Colonic mucosa (tissue), 4 donors: ENCODE results near the gene C3. TPM values are rescaled to one million over a fixed set of nuclear protein-coding genes. Genes with fewer than 3 reads are reported as not detected.
"Not testable (repeated sequence)": the region's sequence is repeated elsewhere in the genome, so short reads cannot be mapped to it uniquely, and the experiment has no call there.

ENCODE experiments used
- DNase-seq: peaks from one replicate; pipeline ENCODE4 v3.0.0-alpha.2; 2020
- H3K27ac ChIP-seq: fragments of 200-600 bp; one replicate; pipeline ENCODE4 v1.8.0; 2021
- H3K27me3 ChIP-seq: fragments of 200-600 bp; one replicate; pipeline ENCODE4 v1.8.0; 2021
- H3K36me3 ChIP-seq: fragments of 200-600 bp; one replicate; pipeline ENCODE4 v1.8.0; 2021
- H3K4me1 ChIP-seq: fragments of 200-600 bp; one replicate; pipeline ENCODE4 v1.8.0; 2021; ENCODE audit warnings: mild to moderate bottlenecking
- H3K4me3 ChIP-seq: fragments of 200-600 bp; one replicate; pipeline ENCODE4 v1.8.0; 2021
- H3K9ac ChIP-seq, 2 donors: one replicate each; pipeline ENCODE4 v1.7.0; 2013; ENCODE audit warnings: control low read depth in 2 of 2, low read depth in 2 of 2, low read length in 2 of 2
- H3K9me3 ChIP-seq: fragments of 200-600 bp; one replicate; pipeline ENCODE4 v1.8.0; 2021
- intact Hi-C: fragments of 100-400 bp; cut with DNase I; formaldehyde crosslinking; loops from one replicate; pipeline ENCODE4 v1.14.1; 2022
- total RNA-seq, 2 donors: library from RNA; stranded (reverse); fragmentation: NEBNext Ultra II Directional in 1 of 2; extraction: Animal tissue kit (Norgen Biotek cat#: 25700) in 1 of 2; gene quantifications; one replicate each; pipeline ENCODE4 v1.2.1, GENCODE V29; 2021
- TF ChIP-seq, protein P1 (sequence below): fragments of 200-600 bp; IDR thresholded peaks from one replicate; pipeline ENCODE4 v1.8.0; 2022; ENCODE audit warnings: antibody characterized with exemption, mild to moderate bottlenecking
- donor health status: healthy.
- donor health status: DM: no; HTN: no; CAD: no.
- donor health status: DM: no; HTN: no; CAD: no.

Gene C3
- total RNA-seq, 2 donors from 2014 or later: 28.2 to 83.9 TPM

GRCh38 chr19:6712231-6712630 lies 8.2 kb downstream of the C3 start:
- Histone ChIP-seq H3K36me3 (no peaks in the 10 kb centered on the region), H3K9ac (no peak overlapping the region), H3K4me3 (no peak overlapping the region), H3K4me1 (no peaks in the 10 kb centered on the region), H3K27me3 (no peaks in the 10 kb centered on the region), H3K27ac (no peak overlapping the region), H3K9me3 (no peaks in the 10 kb centered on the region)
- DNase-seq: no peak
- TF ChIP-seq, protein P1, sequence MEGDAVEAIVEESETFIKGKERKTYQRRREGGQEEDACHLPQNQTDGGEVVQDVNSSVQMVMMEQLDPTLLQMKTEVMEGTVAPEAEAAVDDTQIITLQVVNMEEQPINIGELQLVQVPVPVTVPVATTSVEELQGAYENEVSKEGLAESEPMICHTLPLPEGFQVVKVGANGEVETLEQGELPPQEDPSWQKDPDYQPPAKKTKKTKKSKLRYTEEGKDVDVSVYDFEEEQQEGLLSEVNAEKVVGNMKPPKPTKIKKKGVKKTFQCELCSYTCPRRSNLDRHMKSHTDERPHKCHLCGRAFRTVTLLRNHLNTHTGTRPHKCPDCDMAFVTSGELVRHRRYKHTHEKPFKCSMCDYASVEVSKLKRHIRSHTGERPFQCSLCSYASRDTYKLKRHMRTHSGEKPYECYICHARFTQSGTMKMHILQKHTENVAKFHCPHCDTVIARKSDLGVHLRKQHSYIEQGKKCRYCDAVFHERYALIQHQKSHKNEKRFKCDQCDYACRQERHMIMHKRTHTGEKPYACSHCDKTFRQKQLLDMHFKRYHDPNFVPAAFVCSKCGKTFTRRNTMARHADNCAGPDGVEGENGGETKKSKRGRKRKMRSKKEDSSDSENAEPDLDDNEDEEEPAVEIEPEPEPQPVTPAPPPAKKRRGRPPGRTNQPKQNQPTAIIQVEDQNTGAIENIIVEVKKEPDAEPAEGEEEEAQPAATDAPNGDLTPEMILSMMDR: no peak
- intact Hi-C loops: no loop called here

DNA sequence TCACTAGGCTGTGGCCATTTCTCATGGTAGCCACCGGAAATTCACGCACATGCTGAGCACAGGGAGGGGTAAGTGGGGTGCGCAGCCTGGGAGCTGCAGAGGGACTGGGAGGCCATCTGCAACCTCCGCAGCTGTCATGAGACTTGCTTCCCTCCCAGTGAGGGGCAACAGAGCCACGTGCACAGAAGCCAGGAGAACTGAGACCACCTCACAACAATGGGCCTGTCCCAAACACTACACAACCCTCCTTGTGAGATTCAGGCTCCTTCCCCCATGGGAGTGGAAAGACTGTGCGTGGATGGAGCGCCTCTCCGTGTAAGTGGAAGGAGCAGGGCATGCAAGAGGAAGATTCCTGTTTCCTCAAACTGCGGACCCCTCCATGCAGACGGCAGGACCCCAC lies 8.8 kb downstream of the C3 start:
- Histone ChIP-seq H3K27me3 (no peaks in the 10 kb centered on the region), H3K9me3 (no peaks in the 10 kb centered on the region), H3K4me3 (no peak overlapping the region), H3K36me3 (no peaks in the 10 kb centered on the region), H3K27ac (no peak overlapping the region), H3K4me1 (no peaks in the 10 kb centered on the region), H3K9ac (no peak overlapping the region)
- intact Hi-C loops: no loop called here
- TF ChIP-seq, protein P1: no peak
- no peak for DNase-seq

GRCh38 chr19:6711078-6711361 lies 9.4 kb downstream of the C3 start:
- Histone ChIP-seq H3K27me3 (no peaks in the 10 kb centered on the region), H3K4me3 (no peak overlapping the region)

GRCh38 chr19:6710273-6711077 lies 10.0 kb downstream of the C3 start:
- TF ChIP-seq, protein P1: no peak
- H3K4me3 ChIP-seq: no peak overlapping the region
- intact Hi-C loops: no loop called here
- no peak overlapping the region for H3K9ac ChIP-seq
- no peaks in the 10 kb centered on the region for H3K9me3 ChIP-seq
- no peaks in the 10 kb centered on the region for H3K27me3 ChIP-seq
- H3K4me1 ChIP-seq: no peaks in the 10 kb centered on the region
- H3K36me3 ChIP-seq: no peaks in the 10 kb centered on the region
- no peak overlapping the region for H3K27ac ChIP-seq
- DNase-seq: no peak

More at GRCh38 chr19:6711078-6711361, 9.4 kb downstream of the C3 start:
- Histone ChIP-seq H3K4me1 (no peaks in the 10 kb centered on the region), H3K27ac (no peak overlapping the region), H3K9ac (no peak overlapping the region), H3K36me3 (no peaks in the 10 kb centered on the region), H3K9me3 (no peaks in the 10 kb centered on the region)
- TF ChIP-seq, protein P1: no peak
- intact Hi-C loops: no loop called here
- DNase-seq: no peak

DNA sequence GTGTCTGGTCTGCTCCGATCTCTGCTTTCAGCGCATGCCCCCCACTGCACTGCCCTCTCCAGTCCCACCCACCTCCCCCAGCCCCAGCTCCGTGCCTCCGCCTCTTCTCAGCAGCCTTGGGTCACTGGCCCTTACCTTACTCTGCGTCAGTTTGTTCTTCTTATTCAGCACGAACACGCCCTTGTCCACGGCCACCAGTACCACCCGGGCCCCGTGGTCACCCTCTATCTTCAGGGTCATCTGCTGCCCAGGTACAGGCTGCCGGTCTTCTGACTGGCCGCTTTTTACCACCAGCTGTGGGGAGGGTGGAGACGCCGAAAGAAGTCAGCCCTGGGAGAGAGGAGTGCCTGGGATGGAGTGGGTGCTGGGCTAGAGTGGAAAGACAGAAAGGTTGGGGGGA lies 10.9 kb downstream of the C3 start:
- H3K4me3 ChIP-seq: no peak overlapping the region
- DNase-seq: no peak
- intact Hi-C loops: no loop called here
- no peaks in the 10 kb centered on the region for H3K36me3 ChIP-seq
- H3K27me3 ChIP-seq: no peaks in the 10 kb centered on the region
- no peak overlapping the region for H3K9ac ChIP-seq
- no peaks in the 10 kb centered on the region for H3K9me3 ChIP-seq
- no peaks in the 10 kb centered on the region for H3K4me1 ChIP-seq
- H3K27ac ChIP-seq: no peak overlapping the region
- TF ChIP-seq, protein P1: no peak

DNA sequence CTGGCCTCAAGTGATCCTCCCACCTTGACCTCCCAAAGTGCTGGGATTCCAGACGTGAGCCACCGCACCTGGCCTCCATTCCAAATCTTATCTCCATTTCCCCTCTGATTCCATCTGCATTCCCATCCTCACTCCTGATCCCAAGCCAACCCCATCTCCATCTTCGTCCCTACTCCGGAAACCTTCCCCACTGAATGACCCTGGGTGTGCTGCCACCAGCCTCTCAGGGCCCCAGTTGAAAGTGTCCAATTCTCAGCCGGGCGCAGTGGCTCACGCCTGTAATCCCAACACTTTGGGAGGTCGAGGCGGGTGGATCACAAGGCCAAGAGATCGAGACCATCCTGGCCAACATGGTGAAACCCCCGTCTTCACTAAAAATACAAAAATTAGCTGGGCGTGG lies 11.5 kb downstream of the C3 start:
- H3K9me3 ChIP-seq, DNase-seq, H3K4me3 ChIP-seq, intact Hi-C loops, H3K9ac ChIP-seq, H3K27ac ChIP-seq, H3K27me3 ChIP-seq, H3K4me1 ChIP-seq, H3K36me3 ChIP-seq: not testable (repeated sequence)
